ENCODE results near the gene PIAS3.

Gene PIAS3

GRCh38 chr1:145858901-145859490, at the start of gene PIAS3:
Gene PIAS3, minus strand, starts transcription at chr1:145859081. Its CDS starts 91 bp downstream, at chr1:145858990.
- DNase-seq (ENCODE audit: low read depth in 2 of 2): peak; percentile 68 to 73

- no peak for DNase-seq (ENCODE audit: low read depth in 2 of 2)
Observed at GRCh38 chr1:145908653-145909052, 49.8 kb upstream of the PIAS3 start.

GRCh38 chr1:145906954-145907753, 48.3 kb upstream of the PIAS3 start:
- no peak for DNase-seq (ENCODE audit: low read depth in 2 of 2)

GRCh38 chr1:145901312-145902021, 42.6 kb upstream of the PIAS3 start:
- no peak for DNase-seq (ENCODE audit: low read depth in 2 of 2)

GRCh38 chr1:145898756-145899155, 39.9 kb upstream of the PIAS3 start:
- DNase-seq (ENCODE audit: low read depth in 2 of 2): no peak

GRCh38 chr1:145897969-145898368, 39.1 kb upstream of the PIAS3 start:
- DNase-seq (ENCODE audit: low read depth in 2 of 2): no peak

GRCh38 chr1:145895471-145895870, 36.6 kb upstream of the PIAS3 start:
- no peak for DNase-seq (ENCODE audit: low read depth in 2 of 2)

- DNase-seq (ENCODE audit: low read depth in 2 of 2): no peak
Observed at GRCh38 chr1:145893306-145894055, 34.6 kb upstream of the PIAS3 start.

GRCh38 chr1:145892486-145893087, 33.7 kb upstream of the PIAS3 start:
- DNase-seq (ENCODE audit: low read depth in 2 of 2): no peak

GRCh38 chr1:145891587-145892485, 33.0 kb upstream of the PIAS3 start:
- peak in 1 of 2 donors; percentile 24 for DNase-seq (ENCODE audit: low read depth in 2 of 2)

- DNase-seq (ENCODE audit: low read depth in 2 of 2): no peak
Observed at GRCh38 chr1:145891143-145891542, 32.3 kb upstream of the PIAS3 start.

GRCh38 chr1:145889722-145890121, 30.8 kb upstream of the PIAS3 start:
- no peak for DNase-seq (ENCODE audit: low read depth in 2 of 2)

GRCh38 chr1:145887631-145888030, 28.8 kb upstream of the PIAS3 start:
- no peak for DNase-seq (ENCODE audit: low read depth in 2 of 2)

GRCh38 chr1:145886816-145887215, 27.9 kb upstream of the PIAS3 start:
- DNase-seq (ENCODE audit: low read depth in 2 of 2): no peak

GRCh38 chr1:145886390-145886789, 27.5 kb upstream of the PIAS3 start:
- DNase-seq (ENCODE audit: low read depth in 2 of 2): no peak

GRCh38 chr1:145885738-145886287, 26.9 kb upstream of the PIAS3 start, which contains the start of gene ANKRD35:
Gene ANKRD35, minus strand, starts transcription at chr1:145885866. Its CDS starts 108 bp downstream, at chr1:145885758.
- DNase-seq (ENCODE audit: low read depth in 2 of 2): peak; percentile 65 to 78

- no peak for DNase-seq (ENCODE audit: low read depth in 2 of 2)
Observed at GRCh38 chr1:145884675-145885074, 25.8 kb upstream of the PIAS3 start.

- no peak for DNase-seq (ENCODE audit: low read depth in 2 of 2)
Observed at GRCh38 chr1:145879775-145880174, 20.9 kb upstream of the PIAS3 start.

- no peak for DNase-seq (ENCODE audit: low read depth in 2 of 2)
Observed at GRCh38 chr1:145878724-145879123, 19.8 kb upstream of the PIAS3 start.

GRCh38 chr1:145877923-145878486, 19.1 kb upstream of the PIAS3 start:
- no peak for DNase-seq (ENCODE audit: low read depth in 2 of 2)
